HCT116 (cell line): Measurements from ENCODE around the gene SORCS2. TPM values are rescaled to one million over a fixed set of nuclear protein-coding genes. Genes with fewer than 3 reads are reported as not detected.

ENCODE experiments used
- ATAC-seq: fragments of 200-7000 bp; cut with Tn5 transposase; 2 replicates; pipeline ENCODE4 v1.9.1; 2020; ENCODE audit warnings: mild to moderate bottlenecking, moderate library complexity
- BruUV-seq: library from RNA; stranded (reverse); fragments of 400-500 nt; replicated peaks from 2 replicates; lab custom pipeline; 2021; lab: Mats Ljungman, UMichigan
- CTCF ChIA-PET: fragments of 300-600 bp; sonication (Branson Sonifier 250); formaldehyde crosslinking; loops from one replicate; lab custom pipeline; 2021; ENCODE audit warnings: antibody characterized with exemption; lab: Charles Lee
- POLR2A ChIA-PET: fragments of 300-600, 350-600 bp; sonication (Branson Sonifier 250); formaldehyde crosslinking; loops from one replicate; lab custom pipeline; 2021; ENCODE audit warnings: antibody characterized with exemption; lab: Charles Lee
- RAD21 ChIA-PET, 2 experiments: fragments of 300-600 bp; sonication (Branson Sonifier 250); formaldehyde crosslinking; loops; one replicate each; lab custom pipeline; 2023; ENCODE audit warnings: low total read pairs in 2 of 2; ENCODE audit not compliant: uncharacterized antibody in 2 of 2, unreplicated experiment in 2 of 2, low non-redundant PET in 1 of 2; lab: Charles Lee
- DNase-seq: peaks from one replicate; pipeline ENCODE4 v3.0.0-alpha.2; 2010; ENCODE audit warnings: low read depth, low spot score
- H2AFZ ChIP-seq: fragments of 200-600 bp; shearing (Covaris generic), sonication (generic); 2 replicates; pipeline ENCODE4 v1.6.1; 2017; ENCODE audit warnings: low read depth, mixed run types, mixed read lengths, antibody characterized with exemption, low read length; ENCODE audit not compliant: poor library complexity, severe bottlenecking
- H3K27ac ChIP-seq: 2 replicates; pipeline ENCODE4 v1.5.1; 2012; ENCODE audit warnings: low read depth, low read length
- H3K27me3 ChIP-seq: fragments of 200-600 bp; sonication (generic); 2 replicates; pipeline ENCODE4 v1.6.1; 2016; ENCODE audit warnings: mixed run types, low read length, mixed read lengths; ENCODE audit not compliant: insufficient read depth
- H3K36me3 ChIP-seq, 2 experiments: fragments of 200-500 bp in 1 of 2; fragments of 200-600 bp in 1 of 2; sonication (Bioruptor generic) in 1 of 2; sonication (generic) in 1 of 2; 2 replicates each; pipeline versions ENCODE4 v1.5.1 to v1.6.1; 2014 to 2016; ENCODE audit warnings: low read length in 2 of 2, inconsistent platforms in 1 of 2, mixed read lengths in 1 of 2, mixed run types in 1 of 2; ENCODE audit not compliant: insufficient read depth in 2 of 2, control insufficient read depth in 1 of 2
- H3K4me1 ChIP-seq, 2 experiments: fragments of 200-600 bp in 1 of 2; sonication (generic) in 1 of 2; 2 replicates each; pipeline versions ENCODE4 v1.5.1 to v1.6.1; 2012 to 2017; ENCODE audit warnings: low read length in 2 of 2, inconsistent platforms in 1 of 2, mild to moderate bottlenecking in 1 of 2, mixed read lengths in 1 of 2, mixed run types in 1 of 2, moderate library complexity in 1 of 2; ENCODE audit not compliant: insufficient read depth in 2 of 2, control insufficient read depth in 1 of 2
- H3K4me2 ChIP-seq: fragments of 200-600 bp; sonication (generic); 2 replicates; pipeline ENCODE4 v1.6.1; 2017; ENCODE audit warnings: mixed run types, low read length, mixed read lengths
- H3K4me3 ChIP-seq, 2 experiments: fragments of 200-600 bp in 1 of 2; sonication (generic) in 1 of 2; replicated peaks in 1 of 2; 2 replicates each; pipeline ENCODE4 v1.5.1; 2011 to 2016; ENCODE audit warnings: low read length in 2 of 2, control low read depth in 1 of 2, low read depth in 1 of 2, mild to moderate bottlenecking in 1 of 2, mixed read lengths in 1 of 2, mixed run types in 1 of 2
- H3K79me2 ChIP-seq: fragments of 200-600 bp; sonication (generic); 2 replicates; pipeline ENCODE4 v1.6.1; 2017; ENCODE audit warnings: mild to moderate bottlenecking, mixed run types, low read length, moderate library complexity, mixed read lengths; ENCODE audit not compliant: insufficient read depth
- H3K9ac ChIP-seq: fragments of 200-600 bp; sonication (generic); 2 replicates; pipeline ENCODE4 v1.6.1; 2016; ENCODE audit warnings: low read length, mixed read lengths
- H3K9me2 ChIP-seq: fragments of 200-600 bp; sonication (generic), shearing (Covaris generic); 2 replicates; pipeline ENCODE4 v1.6.1; 2017; ENCODE audit warnings: mixed run types, mild to moderate bottlenecking, moderate library complexity; ENCODE audit not compliant: insufficient read depth
- H3K9me3 ChIP-seq, 2 experiments: fragments of 200-500 bp in 1 of 2; fragments of 200-600 bp in 1 of 2; sonication (Bioruptor generic) in 1 of 2; sonication (generic) in 1 of 2; 2 replicates each; pipeline ENCODE4 v1.6.1; 2014 to 2017; ENCODE audit warnings: low read length in 2 of 2, mixed read lengths in 2 of 2, inconsistent platforms in 1 of 2, low read depth in 1 of 2, mild to moderate bottlenecking in 1 of 2, mixed run types in 1 of 2, moderate library complexity in 1 of 2; ENCODE audit not compliant: control insufficient read depth in 1 of 2, insufficient read depth in 1 of 2
- H4K20me1 ChIP-seq: fragments of 200-600 bp; sonication (generic), shearing (Covaris generic); 2 replicates; pipeline ENCODE4 v1.6.1; 2017; ENCODE audit warnings: mixed run types, mild to moderate bottlenecking, moderate library complexity; ENCODE audit not compliant: insufficient read depth
- ELF1 ChIP-seq: IDR thresholded peaks from 2 replicates; pipeline ENCODE4 v1.6.1; 2012; ENCODE audit warnings: low read depth, borderline replicate concordance
- EZH2phosphoT487 ChIP-seq: fragments of 200-600 bp; IDR thresholded peaks from 2 replicates; pipeline ENCODE4 v1.6.1; 2018; ENCODE audit warnings: antibody characterized with exemption, borderline replicate concordance
- POLR2AphosphoS5 ChIP-seq: IDR thresholded peaks from 2 replicates; pipeline ENCODE4 v1.6.1; 2011; ENCODE audit warnings: mild to moderate bottlenecking, low read depth, low read length, moderate library complexity
- SIN3A ChIP-seq: IDR thresholded peaks from 2 replicates; pipeline ENCODE4 v1.6.1; 2012; ENCODE audit warnings: low read depth
- SP1 ChIP-seq: IDR thresholded peaks from 2 replicates; pipeline ENCODE4 v1.6.1; 2012; ENCODE audit warnings: low read depth
- SRF ChIP-seq: IDR thresholded peaks from 2 replicates; pipeline ENCODE4 v1.6.1; 2012; ENCODE audit warnings: low read depth
- TCF7L2 ChIP-seq: IDR thresholded peaks from 2 replicates; pipeline ENCODE4 v1.7.0; 2011; ENCODE audit warnings: borderline replicate concordance, inconsistent platforms; ENCODE audit not compliant: insufficient read depth, insufficient read length; ENCODE audit errors: extremely low read depth
- YY1 ChIP-seq: IDR thresholded peaks from 2 replicates; pipeline ENCODE4 v1.6.1; 2011; ENCODE audit warnings: low read length, low read depth, moderate library complexity, mild to moderate bottlenecking; ENCODE audit not compliant: insufficient replicate concordance; ENCODE audit errors: extremely low read depth
- intact Hi-C: fragments of 100-400 bp; cut with micrococcal nuclease; formaldehyde crosslinking; loops from 2 replicates; pipeline ENCODE4 v1.10.0; 2022
- total RNA-seq: library from RNA; stranded (reverse); gene quantifications from one replicate; pipeline ENCODE4 v1.2.1, GENCODE V29; 2021; ENCODE audit not compliant: unreplicated experiment
- TF ChIP-seq, protein P1 (sequence below): IDR thresholded peaks from 2 replicates; pipeline ENCODE4 v1.6.1; 2012
- TF ChIP-seq, protein P2 (sequence below): IDR thresholded peaks from 2 replicates; pipeline ENCODE4 v1.6.1; 2011; ENCODE audit warnings: mild to moderate bottlenecking, low read length, moderate library complexity; ENCODE audit not compliant: insufficient replicate concordance; ENCODE audit errors: extremely low read depth
- TF ChIP-seq, protein P3 (sequence below): IDR thresholded peaks from 2 replicates; pipeline ENCODE4 v1.6.1; 2012

The SORCS2 gene
- total RNA-seq, 1 experiment from 2014 or later = 0.37 TPM

DNA sequence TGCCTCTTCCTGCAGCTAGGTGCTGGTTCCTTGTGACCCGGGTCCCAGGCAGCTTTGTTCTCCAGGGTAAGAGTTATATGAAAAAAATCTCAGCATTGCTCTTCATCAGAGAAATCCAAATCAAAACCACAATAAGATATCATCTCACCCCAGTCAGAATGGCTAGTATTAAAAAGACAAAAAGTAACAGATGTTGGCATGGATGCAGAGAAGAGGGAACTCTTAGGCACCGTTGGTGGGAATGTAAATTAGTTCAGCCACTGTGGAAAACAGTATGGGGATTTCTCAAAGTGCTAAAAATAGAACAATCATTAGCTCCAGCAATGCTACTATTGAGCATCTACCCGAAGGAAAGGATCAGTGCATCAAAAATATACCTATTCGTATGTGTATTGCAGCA lies 61.5 kb downstream of the SORCS2 start:
- H3K4me1 ChIP-seq = no peaks in the 10 kb centered on the region
- no peak for DNase-seq
- H3K9ac ChIP-seq = no peak overlapping the region
- no TSS peak for BruUV-seq
- H2AFZ ChIP-seq = no peak overlapping the region
- H3K9me2 ChIP-seq = no peaks in the 10 kb centered on the region
- ATAC-seq = no peak
- no peak overlapping the region for H3K4me2 ChIP-seq
- ChIA-PET CTCF (interaction anchor here (1.3 kb wide), 1 partner anchor 16 kb away, joined by 3 read pairs; no protein-coding TSS in a partner anchor), POLR2A (no interaction called here), RAD21 (no interaction called here)
- no peaks in the 10 kb centered on the region; a peak in 1 of 4 replicates for H3K9me3 ChIP-seq
- H3K79me2 ChIP-seq = no peaks in the 10 kb centered on the region
- intact Hi-C loops = no loop called here
- H3K36me3 ChIP-seq = no peaks in the 10 kb centered on the region
- H3K4me3 ChIP-seq = no peak overlapping the region
- no peaks in the 10 kb centered on the region for H3K27me3 ChIP-seq
- TF ChIP-seq YY1 (no peak), SIN3A (no peak), SP1 (no peak), EZH2phosphoT487 (no peak), SRF (no peak), TCF7L2 (no peak), POLR2AphosphoS5 (no peak), ELF1 (no peak)
- TF ChIP-seq, protein P1, sequence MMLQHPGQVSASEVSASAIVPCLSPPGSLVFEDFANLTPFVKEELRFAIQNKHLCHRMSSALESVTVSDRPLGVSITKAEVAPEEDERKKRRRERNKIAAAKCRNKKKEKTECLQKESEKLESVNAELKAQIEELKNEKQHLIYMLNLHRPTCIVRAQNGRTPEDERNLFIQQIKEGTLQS = no peak
- TF ChIP-seq, protein P2, sequence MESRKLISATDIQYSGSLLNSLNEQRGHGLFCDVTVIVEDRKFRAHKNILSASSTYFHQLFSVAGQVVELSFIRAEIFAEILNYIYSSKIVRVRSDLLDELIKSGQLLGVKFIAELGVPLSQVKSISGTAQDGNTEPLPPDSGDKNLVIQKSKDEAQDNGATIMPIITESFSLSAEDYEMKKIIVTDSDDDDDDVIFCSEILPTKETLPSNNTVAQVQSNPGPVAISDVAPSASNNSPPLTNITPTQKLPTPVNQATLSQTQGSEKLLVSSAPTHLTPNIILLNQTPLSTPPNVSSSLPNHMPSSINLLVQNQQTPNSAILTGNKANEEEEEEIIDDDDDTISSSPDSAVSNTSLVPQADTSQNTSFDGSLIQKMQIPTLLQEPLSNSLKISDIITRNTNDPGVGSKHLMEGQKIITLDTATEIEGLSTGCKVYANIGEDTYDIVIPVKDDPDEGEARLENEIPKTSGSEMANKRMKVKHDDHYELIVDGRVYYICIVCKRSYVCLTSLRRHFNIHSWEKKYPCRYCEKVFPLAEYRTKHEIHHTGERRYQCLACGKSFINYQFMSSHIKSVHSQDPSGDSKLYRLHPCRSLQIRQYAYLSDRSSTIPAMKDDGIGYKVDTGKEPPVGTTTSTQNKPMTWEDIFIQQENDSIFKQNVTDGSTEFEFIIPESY = no peak
- TF ChIP-seq, protein P3, sequence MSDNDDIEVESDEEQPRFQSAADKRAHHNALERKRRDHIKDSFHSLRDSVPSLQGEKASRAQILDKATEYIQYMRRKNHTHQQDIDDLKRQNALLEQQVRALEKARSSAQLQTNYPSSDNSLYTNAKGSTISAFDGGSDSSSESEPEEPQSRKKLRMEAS = no peak
- TF ChIP-seq, all 23 proteins: peak for 0
- Histone ChIP-seq H3K27ac (no peak overlapping the region), H4K20me1 (no peaks in the 10 kb centered on the region)
